H9 (cell line): Measurements from ENCODE around the gene PTPRR. TPM values are rescaled to one million over a fixed set of nuclear protein-coding genes. Genes with fewer than 3 reads are reported as not detected.

ENCODE experiments used
- DNase-seq: peaks from one replicate; pipeline ENCODE4 v3.0.0-alpha.2; 2017
- H2AFZ ChIP-seq: one replicate; pipeline ENCODE4 v1.6.1; 2013; ENCODE audit warnings: mild to moderate bottlenecking, low read length, control low read depth, moderate library complexity
- H2AK5ac ChIP-seq: 2 replicates; pipeline ENCODE4 v1.6.1; 2013; ENCODE audit warnings: low read length, control low read depth, mixed read lengths; ENCODE audit not compliant: insufficient read length
- H2BK120ac ChIP-seq: one replicate; pipeline ENCODE4 v1.6.1; 2013; ENCODE audit warnings: low read depth, mild to moderate bottlenecking, low read length, control low read depth, inconsistent platforms; ENCODE audit not compliant: poor library complexity, severe bottlenecking
- H2BK12ac ChIP-seq: 2 replicates; pipeline ENCODE4 v1.6.1; 2013; ENCODE audit warnings: low read length, control low read depth, mixed read lengths, low read depth; ENCODE audit not compliant: insufficient read length
- H2BK15ac ChIP-seq: 2 replicates; pipeline ENCODE4 v1.6.1; 2013; ENCODE audit warnings: low read depth, low read length, control low read depth
- H2BK20ac ChIP-seq: one replicate; pipeline ENCODE4 v1.6.1; 2013; ENCODE audit warnings: low read depth, mild to moderate bottlenecking, low read length, control low read depth, inconsistent platforms; ENCODE audit not compliant: poor library complexity, severe bottlenecking
- H2BK5ac ChIP-seq: 2 replicates; pipeline ENCODE4 v1.6.1; 2013; ENCODE audit warnings: low read length, control low read depth, mixed read lengths; ENCODE audit not compliant: insufficient read length
- H3K14ac ChIP-seq: 2 replicates; pipeline ENCODE4 v1.6.1; 2013; ENCODE audit warnings: low read length, control low read depth; ENCODE audit not compliant: insufficient read depth
- H3K18ac ChIP-seq: 2 replicates; pipeline ENCODE4 v1.6.1; 2013; ENCODE audit warnings: low read depth, mild to moderate bottlenecking, mixed read lengths, low read length, control low read depth; ENCODE audit not compliant: insufficient read length
- H3K23ac ChIP-seq: 2 replicates; pipeline ENCODE4 v1.6.1; 2013; ENCODE audit warnings: low read length, control low read depth, mixed read lengths, low read depth; ENCODE audit not compliant: insufficient read length
- H3K23me2 ChIP-seq: 2 replicates; pipeline ENCODE4 v1.6.1; 2013; ENCODE audit warnings: low read depth, mild to moderate bottlenecking, mixed read lengths, low read length, control low read depth; ENCODE audit not compliant: insufficient read length, poor library complexity, severe bottlenecking
- H3K27ac ChIP-seq: 2 replicates; pipeline ENCODE4 v1.5.1; 2013; ENCODE audit warnings: low read length, control low read depth, mixed read lengths, low read depth; ENCODE audit not compliant: insufficient read length
- H3K27me3 ChIP-seq: 2 replicates; pipeline ENCODE4 v1.6.1; 2013; ENCODE audit warnings: low read length, control low read depth, inconsistent platforms; ENCODE audit not compliant: insufficient read depth
- H3K4ac ChIP-seq: 2 replicates; pipeline ENCODE4 v1.6.1; 2013; ENCODE audit warnings: low read depth, mild to moderate bottlenecking, control low read depth, inconsistent platforms, low read length, moderate library complexity
- H3K4me1 ChIP-seq: 2 replicates; pipeline ENCODE4 v1.6.1; 2013; ENCODE audit warnings: low read length, control low read depth, inconsistent platforms; ENCODE audit not compliant: insufficient read depth
- H3K4me2 ChIP-seq: 2 replicates; pipeline ENCODE4 v1.6.1; 2013; ENCODE audit warnings: low read length, control low read depth, mixed read lengths; ENCODE audit not compliant: insufficient read length, insufficient read depth
- H3K56ac ChIP-seq: 2 replicates; pipeline ENCODE4 v1.6.1; 2013; ENCODE audit warnings: low read depth, mild to moderate bottlenecking, mixed read lengths, low read length, control low read depth; ENCODE audit not compliant: insufficient read length
- H3K79me1 ChIP-seq: 2 replicates; pipeline ENCODE4 v1.6.1; 2013; ENCODE audit warnings: low read depth, mild to moderate bottlenecking, moderate library complexity, low read length, control low read depth, inconsistent platforms; ENCODE audit not compliant: insufficient read depth, poor library complexity, severe bottlenecking
- H3K79me2 ChIP-seq: 2 replicates; pipeline ENCODE4 v1.6.1; 2013; ENCODE audit warnings: low read length, control low read depth, inconsistent platforms; ENCODE audit not compliant: insufficient read depth
- H3K9ac ChIP-seq: 2 replicates; pipeline ENCODE4 v1.6.1; 2013; ENCODE audit warnings: low read length, control low read depth, mixed read lengths; ENCODE audit not compliant: insufficient read length; ENCODE audit errors: extremely low read depth
- H3K9me3 ChIP-seq: one replicate; pipeline ENCODE4 v1.6.1; 2013; ENCODE audit warnings: low read depth, low read length, inconsistent platforms; ENCODE audit not compliant: control insufficient read depth
- H3T11ph ChIP-seq: one replicate; pipeline ENCODE4 v1.6.1; 2013; ENCODE audit warnings: mild to moderate bottlenecking, low read length, control low read depth, inconsistent platforms
- H4K20me1 ChIP-seq: one replicate; pipeline ENCODE4 v1.6.1; 2013; ENCODE audit not compliant: control insufficient read depth, insufficient read length, insufficient read depth
- H4K5ac ChIP-seq: 2 replicates; pipeline ENCODE4 v1.6.1; 2013; ENCODE audit warnings: low read depth, mild to moderate bottlenecking, mixed read lengths, low read length, control low read depth; ENCODE audit not compliant: insufficient read length
- H4K8ac ChIP-seq: replicated peaks from 2 replicates; pipeline ENCODE4 v1.6.1; 2013; ENCODE audit warnings: low read length, control low read depth, mixed read lengths, low read depth; ENCODE audit not compliant: insufficient read length
- H4K91ac ChIP-seq: 2 replicates; pipeline ENCODE4 v1.6.1; 2013; ENCODE audit warnings: low read depth, mild to moderate bottlenecking, moderate library complexity, mixed read lengths, low read length, control low read depth; ENCODE audit not compliant: insufficient read length
- H3K27ac Mint-ChIP-seq, 3 experiments: 2 replicates in 2 of 3; 3 replicates in 1 of 3; pipeline ENCODE4 v1.8.0; 2020 to 2021; ENCODE audit warnings: mixed read lengths in 3 of 3, mild to moderate bottlenecking in 1 of 3, moderate library complexity in 1 of 3
- H3K27me3 Mint-ChIP-seq: 2 replicates; pipeline ENCODE4 v1.8.0; 2021; ENCODE audit warnings: low read depth, mild to moderate bottlenecking, moderate library complexity, mixed read lengths
- H3K36me3 Mint-ChIP-seq, 3 experiments: 2 replicates in 2 of 3; 3 replicates in 1 of 3; pipeline ENCODE4 v1.8.0; 2020 to 2021; ENCODE audit warnings: low read depth in 3 of 3, mixed read lengths in 3 of 3; ENCODE audit not compliant: insufficient read depth in 1 of 3
- H3K4me1 Mint-ChIP-seq, 2 experiments: 2 replicates each; pipeline ENCODE4 v1.8.0; 2020; ENCODE audit warnings: mixed read lengths in 2 of 2
- H3K4me3 Mint-ChIP-seq, 2 experiments: 2 replicates in 1 of 2; 3 replicates in 1 of 2; pipeline ENCODE4 v1.8.0; 2020 to 2021; ENCODE audit warnings: mild to moderate bottlenecking in 2 of 2, mixed read lengths in 2 of 2, moderate library complexity in 1 of 2
- H3K9me3 Mint-ChIP-seq, 2 experiments: 2 replicates in 1 of 2; 3 replicates in 1 of 2; pipeline ENCODE4 v1.8.0; 2020; ENCODE audit warnings: mild to moderate bottlenecking in 2 of 2, mixed read lengths in 2 of 2, moderate library complexity in 1 of 2
- WGBS: extraction: QIAGEN DNeasy Blood & Tissue Kit; methylation state at CpG from one replicate; pipeline ENCODE4 v1.1.7; 2013; ENCODE audit warnings: missing lambda C conversion rate, low lambda C conversion rate, mixed read lengths; ENCODE audit not compliant: insufficient read length; ENCODE audit errors: extremely low coverage; 5-methylcytosine and 5-hydroxymethylcytosine counted together
- total RNA-seq: library from RNA; stranded (reverse); gene quantifications from 2 replicates; pipeline ENCODE4 v1.2.1, GENCODE V29; 2021
- TF ChIP-seq, protein P1 (sequence below): fragments of 200-600 bp; sonication (generic); conservative IDR thresholded peaks from 3 replicates; pipeline ENCODE4 v1.8.0; 2021; ENCODE audit warnings: antibody characterized with exemption, mild to moderate bottlenecking

Gene PTPRR
- total RNA-seq, 1 experiment from 2014 or later, result 0.22 TPM

GRCh38 chr12:70933133-70933532 lies 12.6 kb upstream of the PTPRR start:
- Histone ChIP-seq H3K23me2 (no peaks in the 10 kb centered on the region), H3K14ac (no peak overlapping the region), H2AFZ (no peak overlapping the region), H3K79me1 (no peaks in the 10 kb centered on the region), H3K4ac (no peak overlapping the region), H3K27ac (no peak overlapping the region), H2BK15ac (no peak overlapping the region), H2BK12ac (no peak overlapping the region), H3K4me2 (no peak overlapping the region), H3T11ph (no peak overlapping the region), H2AK5ac (no peak overlapping the region), H2BK120ac (no peak overlapping the region), H4K5ac (no peak overlapping the region), H2BK20ac (no peak overlapping the region), H4K20me1 (no peaks in the 10 kb centered on the region), H3K79me2 (no peaks in the 10 kb centered on the region), H3K4me1 (no peaks in the 10 kb centered on the region), H3K23ac (no peak overlapping the region), H4K8ac (no peak overlapping the region), H3K18ac (no peak overlapping the region), H4K91ac (no peak overlapping the region), H3K27me3 (no peaks in the 10 kb centered on the region), H2BK5ac (no peak overlapping the region), H3K9ac (no peak overlapping the region), H3K9me3 (no peaks in the 10 kb centered on the region), H3K56ac (no peak overlapping the region)
- no peaks in the 10 kb centered on the region; the same call in 1 of the 2 replicates for H3K27me3 Mint-ChIP-seq
- H3K27ac Mint-ChIP-seq, result no peak overlapping the region
- no peaks in the 10 kb centered on the region for H3K36me3 Mint-ChIP-seq
- no peak overlapping the region for H3K4me3 Mint-ChIP-seq
- no peak for DNase-seq
- TF ChIP-seq, protein P1, sequence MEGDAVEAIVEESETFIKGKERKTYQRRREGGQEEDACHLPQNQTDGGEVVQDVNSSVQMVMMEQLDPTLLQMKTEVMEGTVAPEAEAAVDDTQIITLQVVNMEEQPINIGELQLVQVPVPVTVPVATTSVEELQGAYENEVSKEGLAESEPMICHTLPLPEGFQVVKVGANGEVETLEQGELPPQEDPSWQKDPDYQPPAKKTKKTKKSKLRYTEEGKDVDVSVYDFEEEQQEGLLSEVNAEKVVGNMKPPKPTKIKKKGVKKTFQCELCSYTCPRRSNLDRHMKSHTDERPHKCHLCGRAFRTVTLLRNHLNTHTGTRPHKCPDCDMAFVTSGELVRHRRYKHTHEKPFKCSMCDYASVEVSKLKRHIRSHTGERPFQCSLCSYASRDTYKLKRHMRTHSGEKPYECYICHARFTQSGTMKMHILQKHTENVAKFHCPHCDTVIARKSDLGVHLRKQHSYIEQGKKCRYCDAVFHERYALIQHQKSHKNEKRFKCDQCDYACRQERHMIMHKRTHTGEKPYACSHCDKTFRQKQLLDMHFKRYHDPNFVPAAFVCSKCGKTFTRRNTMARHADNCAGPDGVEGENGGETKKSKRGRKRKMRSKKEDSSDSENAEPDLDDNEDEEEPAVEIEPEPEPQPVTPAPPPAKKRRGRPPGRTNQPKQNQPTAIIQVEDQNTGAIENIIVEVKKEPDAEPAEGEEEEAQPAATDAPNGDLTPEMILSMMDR, result no peak
- WGBS, result no CpG with 5 or more reads among the region's 4 CpGs
- H3K4me1 Mint-ChIP-seq, result no peaks in the 10 kb centered on the region
- no peaks in the 10 kb centered on the region for H3K9me3 Mint-ChIP-seq
